Transverse colon (tissue), 3 donors: ENCODE data around the gene PRKAG1.

Experiments
- CTCF ChIP-seq, 5 experiments: fragments of 200-600 bp in 3 of 5; fragments of 450-650 bp in 2 of 5; sonication (generic) in 3 of 5; IDR thresholded peaks; 1 replicate in 2 of 5; 2 replicates in 3 of 5; pipeline ENCODE4 v1.5.1; 2016 to 2017; ENCODE audit warnings: antibody characterized with exemption in 5 of 5, inconsistent platforms in 3 of 5, mild to moderate bottlenecking in 2 of 5, moderate library complexity in 1 of 5
- EP300 ChIP-seq: sonication (generic); formaldehyde crosslinking; IDR thresholded peaks from one replicate; pipeline ENCODE4 v1.6.1; 2017; ENCODE audit warnings: antibody characterized with exemption, low read depth

DNA sequence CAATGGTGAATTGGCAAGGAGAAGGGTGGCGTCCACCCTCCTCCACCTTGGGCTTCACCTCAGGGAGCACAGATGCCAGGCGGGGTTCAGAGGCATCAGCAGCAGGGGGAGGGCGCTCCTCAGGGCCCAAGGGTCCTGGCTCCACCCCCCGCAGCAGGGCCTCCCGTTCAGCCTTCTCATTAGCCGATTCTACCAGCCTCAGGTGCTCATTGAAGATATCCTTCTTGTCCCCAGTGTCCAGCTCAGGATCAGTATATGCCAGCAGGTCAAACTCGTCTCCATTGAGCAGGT lies 19.3 kb upstream of the PRKAG1 start:
- no peak for TF ChIP-seq CTCF (IDR thresholded peaks at IDR 0.05)
- TF ChIP-seq EP300 = no peak
